GM12878 (cell line): ENCODE results near the gene GRAMD2B. TPM values are rescaled to one million over a fixed set of nuclear protein-coding genes. Genes with fewer than 3 reads are reported as not detected.

Experiments used
- ATAC-seq: fragments of 200-7000 bp; cut with Tn5 transposase; 3 replicates; pipeline ENCODE4 v1.9.1; 2020; ENCODE audit warnings: mild to moderate bottlenecking, moderate library complexity
- BruUV-seq: library from RNA; stranded (reverse); fragments of 400-500 nt; replicated peaks from 2 replicates; lab custom pipeline; 2021; lab: Mats Ljungman, UMichigan
- CTCF ChIA-PET: fragments of 300-600 bp; sonication (Branson Sonifier 250); formaldehyde crosslinking; extraction: SDS; loops from one replicate; lab custom pipeline; 2021; ENCODE audit warnings: inconsistent platforms; lab: Yijun Ruan, JAX
- POLR2A ChIA-PET: fragments of 350-600 bp; formaldehyde crosslinking; extraction: SDS; loops from one replicate; lab custom pipeline; 2021; ENCODE audit warnings: inconsistent platforms; lab: Charles Lee
- RAD21 ChIA-PET: fragments of 300-600 bp; sonication (Branson Sonifier 250); formaldehyde crosslinking; loops from one replicate; lab custom pipeline; 2023; ENCODE audit warnings: antibody characterized with exemption; ENCODE audit not compliant: unreplicated experiment; lab: Charles Lee
- SMC1A ChIA-PET: fragments of 300-600 bp; sonication (Branson Sonifier 250); formaldehyde crosslinking; loops from one replicate; lab custom pipeline; 2023; ENCODE audit not compliant: unreplicated experiment, uncharacterized antibody; lab: Charles Lee
- DNase-seq: peaks from one replicate; pipeline ENCODE4 v3.0.0-alpha.2; 2011; ENCODE audit warnings: low read depth, low spot score
- FAIRE-seq: peaks from 3 replicates; lab custom pipeline; 2011; peaks lifted over from hg19 to GRCh38; lab: Jason Lieb, UNC
- H2AFZ ChIP-seq: 2 replicates; pipeline ENCODE4 v1.6.0; 2011; ENCODE audit warnings: low read depth, low read length, control low read depth; ENCODE audit not compliant: control insufficient read depth
- H3K27ac ChIP-seq: 2 replicates; pipeline ENCODE4 v1.5.1; 2011; ENCODE audit warnings: control low read depth; ENCODE audit not compliant: control insufficient read depth, insufficient read depth
- H3K27me3 ChIP-seq, 2 experiments: replicated peaks in 1 of 2; 2 replicates each; pipeline versions ENCODE4 v1.6.0 to v1.6.1; 2011; ENCODE audit warnings: low read length in 1 of 2; ENCODE audit not compliant: control insufficient read depth in 2 of 2, insufficient read depth in 2 of 2
- H3K36me3 ChIP-seq, 2 experiments: 2 replicates each; pipeline ENCODE4 v1.5.1; 2011; ENCODE audit warnings: low read length in 1 of 2; ENCODE audit not compliant: control insufficient read depth in 2 of 2, insufficient read depth in 2 of 2
- H3K4me1 ChIP-seq: 2 replicates; pipeline ENCODE4 v1.6.1; 2011; ENCODE audit warnings: mild to moderate bottlenecking, low read length, moderate library complexity, mixed read lengths; ENCODE audit not compliant: control insufficient read depth, insufficient read depth
- H3K4me2 ChIP-seq: 2 replicates; pipeline ENCODE4 v1.6.0; 2011; ENCODE audit warnings: control low read depth; ENCODE audit not compliant: control insufficient read depth, insufficient read depth
- H3K4me3 ChIP-seq: fragments of 200-600 bp; sonication (generic); 2 replicates; pipeline ENCODE4 v1.5.1; 2016
- H3K79me2 ChIP-seq: 2 replicates; pipeline ENCODE4 v1.6.0; 2011; ENCODE audit warnings: low read length; ENCODE audit not compliant: control insufficient read depth, insufficient read depth
- H3K9ac ChIP-seq: 2 replicates; pipeline ENCODE4 v1.8.0; 2011; ENCODE audit warnings: low read length, control low read depth, mixed read lengths; ENCODE audit not compliant: control insufficient read depth, insufficient read depth
- H3K9me3 ChIP-seq: replicated peaks from 3 replicates; pipeline ENCODE4 v1.5.1; 2011; ENCODE audit warnings: mild to moderate bottlenecking, low read length; ENCODE audit not compliant: control insufficient read depth, insufficient read depth
- H4K20me1 ChIP-seq: 2 replicates; pipeline ENCODE4 v1.6.0; 2011; ENCODE audit not compliant: control insufficient read depth, insufficient read depth
- BCL3 ChIP-seq: IDR thresholded peaks from 2 replicates; pipeline ENCODE4 v1.6.1; 2011; ENCODE audit warnings: borderline replicate concordance, low read depth, mild to moderate bottlenecking, moderate library complexity, low read length; ENCODE audit not compliant: insufficient read depth, poor library complexity, severe bottlenecking
- E4F1 ChIP-seq: fragments of 450-650 bp; IDR thresholded peaks from 2 replicates; pipeline ENCODE4 v1.6.1; 2018; ENCODE audit warnings: borderline replicate concordance, mild to moderate bottlenecking; ENCODE audit not compliant: partially characterized antibody
- HCFC1 ChIP-seq: fragments of 150-350 bp; IDR thresholded peaks from 2 replicates; pipeline ENCODE4 v1.6.1; 2014; ENCODE audit warnings: low read length
- RELB ChIP-seq: fragments of 450-650 bp; IDR thresholded peaks from 2 replicates; pipeline ENCODE4 v1.6.1; 2017; ENCODE audit warnings: low read depth, mild to moderate bottlenecking, moderate library complexity
- SMAD5 ChIP-seq: IDR thresholded peaks from 2 replicates; pipeline ENCODE4 v1.6.1; 2016; ENCODE audit warnings: antibody characterized with exemption, low read depth
- TAF1 ChIP-seq: IDR thresholded peaks from 2 replicates; pipeline ENCODE4 v1.6.1; 2011; ENCODE audit warnings: mild to moderate bottlenecking, low read depth, low read length, borderline replicate concordance
- TBL1XR1 ChIP-seq: IDR thresholded peaks from 2 replicates; pipeline ENCODE4 v1.6.1; 2012; ENCODE audit warnings: low read depth, low read length, improper control_type of control experiment
- WRNIP1 ChIP-seq: IDR thresholded peaks from 2 replicates; pipeline ENCODE4 v1.6.1; 2011; ENCODE audit warnings: low read depth, low read length, improper control_type of control experiment, borderline replicate concordance
- YBX1 ChIP-seq: fragments of 450-650 bp; IDR thresholded peaks from 2 replicates; pipeline ENCODE4 v1.6.1; 2016; ENCODE audit warnings: antibody characterized with exemption
- ZBTB40 ChIP-seq: fragments of 450-650 bp; IDR thresholded peaks from 2 replicates; pipeline ENCODE4 v1.6.1; 2016; ENCODE audit warnings: mild to moderate bottlenecking, moderate library complexity, borderline replicate concordance
- ZNF274 ChIP-seq: IDR thresholded peaks from one replicate; pipeline ENCODE4 v1.8.0; 2011; ENCODE audit not compliant: insufficient read length, insufficient read depth
- WGBS: methylation state at CpG from one replicate; pipeline ENCODE4 v1.1.6; 2016; ENCODE audit warnings: low lambda C conversion rate; ENCODE audit not compliant: insufficient replicate concordance, insufficient coverage; ENCODE audit errors: missing lambda C conversion rate; 5-methylcytosine and 5-hydroxymethylcytosine counted together
- in situ Hi-C: fragments of 300-500 bp; cut with MboI; formaldehyde crosslinking; loops from 9 replicates; pipeline ENCODE4 v1.14.3; 2018; ENCODE audit warnings: mixed read lengths
- intact Hi-C: fragments of 100-400 bp; cut with micrococcal nuclease; formaldehyde crosslinking; loops from one replicate; pipeline ENCODE4 v1.14.2; 2022; ENCODE audit not compliant: unreplicated experiment
- polyA plus RNA-seq, 11 experiments: library from polyadenylated mRNA; depleted of rRNA in 4 of 11; unstranded in 6 of 11; stranded (reverse) in 5 of 11; fragments of >200 nt; fragmentation: Nextera tagmentation in 4 of 11; fragmentation: Illumina TruSeq in 1 of 11; extraction: Ambion mirVana in 4 of 11; extraction: Trizol in 1 of 11; gene quantifications; 1 replicate in 1 of 11; 2 replicates in 10 of 11; pipeline versions ENCODE4 v1.2.1 to v1.2.3, GENCODE V29; 2011 to 2016; ENCODE audit warnings: inconsistent platforms in 2 of 11, missing spikeins in 2 of 11, low read depth in 1 of 11
- total RNA-seq, 4 experiments: library from RNA; depleted of rRNA in 3 of 4; stranded (reverse); fragments of >200 nt in 3 of 4; fragmentation: Illumina TruSeq in 1 of 4; extraction: Trizol in 1 of 4; gene quantifications; 2 replicates each; pipeline versions ENCODE4 v1.2.1 to v1.2.3, GENCODE V29; 2013 to 2021

Gene GRAMD2B
- total and polyA plus RNA-seq, 10 of the 15 experiments (the other 5 are each of a cell fraction or from before 2014, with no cell fraction given): 1.9 to 21.5 (median 8.4) TPM

GRCh38 chr5:126543009-126543408, 119.8 kb downstream of the GRAMD2B start (continued):
- no peak for TF ChIP-seq ZBTB40
- no peak for TF ChIP-seq ZNF274
- TF ChIP-seq E4F1: no peak

- no peak overlapping the region for H3K9ac ChIP-seq
- 91% methylated on average over 2 of the region's 2 CpGs for WGBS
- H3K27me3 ChIP-seq: no peaks in the 10 kb centered on the region
- ChIA-PET POLR2A (interaction anchor here (0.6 to 0.7 kb wide), 2 partner anchors 70 to 1135 kb away, joined by 3 read pairs; no protein-coding TSS in a partner anchor), RAD21 (interaction anchor here (0.6 to 1.4 kb wide), 5 partner anchors 132 to 294 kb away, joined by 3 to 7 read pairs (median 3); no protein-coding TSS in a partner anchor), SMC1A (interaction anchor here (0.6 to 6.3 kb wide), 10 partner anchors 10 to 948 kb away, joined by 3 to 41 read pairs (median 4); no protein-coding TSS in a partner anchor), CTCF (interaction anchor here (0.6 to 11.8 kb wide), 15 partner anchors 9 to 265 kb away, joined by 3 to 136 read pairs (median 4); partner anchors contain the start of gene PHAX)
- in situ Hi-C loops: no loop called here
- no peak overlapping the region for H2AFZ ChIP-seq
- no peak for FAIRE-seq
- H3K9me3 ChIP-seq: no peaks in the 10 kb centered on the region
- no peaks in the 10 kb centered on the region for H3K36me3 ChIP-seq
- intact Hi-C loops: loop anchor here (2.0 to 5.0 kb wide), 3 partner anchors 57 to 949 kb away; partner anchors contain the start of gene PHAX
- H3K4me1 ChIP-seq: no peaks in the 10 kb centered on the region
- no peak overlapping the region for H3K4me2 ChIP-seq
- BruUV-seq: no TSS peak
- no peak; the same call in 2 of the 3 replicates for ATAC-seq
- DNase-seq: no peak
- H3K27ac ChIP-seq: no peak overlapping the region
- no peaks in the 10 kb centered on the region for H4K20me1 ChIP-seq
- H3K79me2 ChIP-seq: no peaks in the 10 kb centered on the region
- H3K4me3 ChIP-seq: no peak overlapping the region
- TF ChIP-seq HCFC1: no peak
- no peak for TF ChIP-seq WRNIP1
- no peak for TF ChIP-seq TAF1
- no peak for TF ChIP-seq YBX1
- no peak for TF ChIP-seq BCL3
- TF ChIP-seq TBL1XR1: no peak
- TF ChIP-seq SMAD5: no peak
- TF ChIP-seq RELB: no peak
These were observed 120.5 kb downstream of the GRAMD2B start for GRCh38 chr5:126543660-126544059.
